Measurements from ENCODE around the gene NANOS2. TPM values are rescaled to one million over a fixed set of nuclear protein-coding genes. Genes with fewer than 3 reads are reported as not detected.

The NANOS2 gene
- total and polyA plus RNA-seq, 2 of the 13 experiments (the other 11 are each of a cell fraction or from before 2014, with no cell fraction given): not detected

DNA sequence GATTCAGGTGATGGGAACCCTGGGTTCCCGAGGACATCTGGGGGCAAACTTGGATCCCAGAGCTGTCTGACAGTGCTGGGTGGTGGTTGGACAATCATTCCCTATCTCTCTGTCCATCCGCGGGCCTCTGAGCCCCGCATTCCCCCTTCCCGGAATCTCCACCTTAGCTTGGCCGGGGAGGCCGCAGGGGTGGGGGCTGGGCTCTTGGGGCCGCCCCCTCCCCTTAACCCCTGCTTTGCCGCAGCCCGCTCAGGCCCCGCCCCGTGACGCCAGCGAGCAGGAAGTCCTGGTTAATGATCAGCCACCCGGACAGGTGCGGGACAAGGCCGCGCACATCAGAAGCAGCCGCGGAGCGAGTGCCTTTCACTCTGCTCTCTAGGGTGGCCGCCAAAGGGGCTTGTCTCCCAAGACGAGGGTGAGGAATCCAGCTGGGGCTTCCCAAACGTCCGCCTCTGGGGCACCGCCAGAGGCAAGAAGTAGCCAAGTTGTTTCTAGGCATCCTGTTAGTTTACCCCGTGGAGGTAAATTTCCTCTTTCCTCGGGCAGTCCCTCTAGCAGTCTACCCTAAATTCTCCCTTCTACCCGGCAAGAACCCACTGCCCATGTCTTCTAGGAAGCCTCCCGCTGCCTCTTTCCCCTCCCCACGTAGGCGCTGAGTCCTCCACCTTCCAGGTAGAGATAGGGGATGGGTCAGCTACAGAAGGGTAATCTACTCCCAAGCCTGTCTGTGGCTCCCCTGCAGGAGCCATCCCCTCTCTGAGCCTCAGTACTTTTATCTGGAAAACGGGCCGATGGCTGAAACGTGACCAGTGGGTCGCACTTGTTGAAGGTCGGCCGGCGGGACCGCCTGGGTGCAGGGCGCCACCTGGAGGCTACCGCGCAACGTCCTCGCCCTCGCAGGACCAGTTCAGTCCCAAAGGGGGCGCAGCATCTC, 31.7 kb downstream of the NANOS2 start (continued):
- TF ChIP-seq SIN3B (IDR thresholded peaks at IDR 0.05; ENCODE audit: low read length) (peak; percentile 47; the same call in 1 of the 2 replicates), GFI1 (CRISPR knock-in tag; IDR thresholded peaks at IDR 0.05; ENCODE audit: borderline replicate concordance) (peak; percentile 66; the same call in 1 of the 2 replicates), HMG20B (CRISPR knock-in tag; conservative IDR thresholded peaks at IDR 0.05) (peak; percentile 83), ZFY (CRISPR knock-in tag; IDR thresholded peaks at IDR 0.05) (peak; percentile 68), ZNF136 (CRISPR knock-in tag; IDR thresholded peaks at IDR 0.05; ENCODE audit: low read depth) (0 out of 2 replicates have a peak, but pooled peaks have one; percentile 43), EZH2 (conservative IDR thresholded peaks at IDR 0.05; ENCODE audit: low read depth, low read length) (no peak), CENPX (CRISPR knock-in tag; IDR thresholded peaks at IDR 0.05) (no peak), ZNF564 (CRISPR knock-in tag; IDR thresholded peaks at IDR 0.05) (peak; percentile 62; the same call in 1 of the 2 replicates), CREB1 (IDR thresholded peaks at IDR 0.05) (peak; percentile 76), CREB1 (CRISPR knock-in tag; IDR thresholded peaks at IDR 0.05) (peak; percentile 86), NR2F1 (CRISPR knock-in tag; IDR thresholded peaks at IDR 0.05) (peak; percentile 51 to 52), SAP130 (CRISPR knock-in tag; IDR thresholded peaks at IDR 0.05; ENCODE audit: low read depth) (peak; percentile 86), SOX6 (IDR thresholded peaks at IDR 0.05) (no peak), SOX6 (CRISPR knock-in tag; IDR thresholded peaks at IDR 0.05) (peak; percentile 72), SAFB2 (CRISPR knock-in tag; IDR thresholded peaks at IDR 0.05; ENCODE audit: borderline replicate concordance, low read depth) (no peak; the same call in none of the 2 replicates), TAF15 (IDR thresholded peaks at IDR 0.05; ENCODE audit: low read depth, low read length, poor library complexity, severe bottlenecking) (peak; percentile 94), ZNF839 (CRISPR knock-in tag; IDR thresholded peaks at IDR 0.05; ENCODE audit: borderline replicate concordance) (no peak; the same call in 1 of the 2 replicates), CBX2 (IDR thresholded peaks at IDR 0.05; ENCODE audit: low read depth, low read length) (no peak), CBX2 (CRISPR knock-in tag; IDR thresholded peaks at IDR 0.05; ENCODE audit: low read depth) (no peak), NFYC (CRISPR knock-in tag; IDR thresholded peaks at IDR 0.05) (peak; percentile 21; the same call in 1 of the 2 replicates), MAFG (CRISPR knock-in tag; IDR thresholded peaks at IDR 0.05) (no peak), IKZF1 (IDR thresholded peaks at IDR 0.05) (no peak), ZFP36L1 (CRISPR knock-in tag; IDR thresholded peaks at IDR 0.05) (no peak)
- TF ChIP-seq, protein P1, sequence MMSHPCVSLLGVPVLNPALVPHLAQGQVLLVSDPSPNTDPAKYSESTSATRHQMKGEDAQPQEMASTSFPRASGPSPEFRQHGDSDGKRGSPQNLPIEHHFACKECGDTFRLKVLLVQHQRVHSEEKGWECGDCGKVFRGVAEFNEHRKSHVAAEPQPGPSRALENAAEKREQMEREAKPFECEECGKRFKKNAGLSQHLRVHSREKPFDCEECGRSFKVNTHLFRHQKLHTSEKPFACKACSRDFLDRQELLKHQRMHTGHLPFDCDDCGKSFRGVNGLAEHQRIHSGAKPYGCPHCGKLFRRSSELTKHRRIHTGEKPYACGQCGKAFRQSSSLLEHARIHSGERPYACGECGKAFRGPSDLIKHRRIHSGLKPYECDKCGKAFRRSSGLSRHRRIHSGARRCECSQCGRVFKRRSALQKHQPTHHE (CRISPR knock-in tag; IDR thresholded peaks at IDR 0.05; ENCODE audit: borderline replicate concordance): no peak; the same call in 1 of the 2 replicates
- TF ChIP-seq, protein P2, sequence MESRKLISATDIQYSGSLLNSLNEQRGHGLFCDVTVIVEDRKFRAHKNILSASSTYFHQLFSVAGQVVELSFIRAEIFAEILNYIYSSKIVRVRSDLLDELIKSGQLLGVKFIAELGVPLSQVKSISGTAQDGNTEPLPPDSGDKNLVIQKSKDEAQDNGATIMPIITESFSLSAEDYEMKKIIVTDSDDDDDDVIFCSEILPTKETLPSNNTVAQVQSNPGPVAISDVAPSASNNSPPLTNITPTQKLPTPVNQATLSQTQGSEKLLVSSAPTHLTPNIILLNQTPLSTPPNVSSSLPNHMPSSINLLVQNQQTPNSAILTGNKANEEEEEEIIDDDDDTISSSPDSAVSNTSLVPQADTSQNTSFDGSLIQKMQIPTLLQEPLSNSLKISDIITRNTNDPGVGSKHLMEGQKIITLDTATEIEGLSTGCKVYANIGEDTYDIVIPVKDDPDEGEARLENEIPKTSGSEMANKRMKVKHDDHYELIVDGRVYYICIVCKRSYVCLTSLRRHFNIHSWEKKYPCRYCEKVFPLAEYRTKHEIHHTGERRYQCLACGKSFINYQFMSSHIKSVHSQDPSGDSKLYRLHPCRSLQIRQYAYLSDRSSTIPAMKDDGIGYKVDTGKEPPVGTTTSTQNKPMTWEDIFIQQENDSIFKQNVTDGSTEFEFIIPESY (CRISPR knock-in tag; IDR thresholded peaks at IDR 0.05): peak; percentile 94

All from HepG2 (cell line).